Neural cell (in vitro differentiated cells): ENCODE measurements around the gene DPH6. TPM values are rescaled to one million over a fixed set of nuclear protein-coding genes. Genes with fewer than 3 reads are reported as not detected.

Source experiments
- H2AFZ ChIP-seq: fragments of 200-600, 300-800 bp; sonication (generic), shearing (Covaris generic); 2 replicates; pipeline ENCODE4 v1.6.0; 2014; ENCODE audit warnings: low read depth, mild to moderate bottlenecking, antibody characterized with exemption, low read length, moderate library complexity
- H3F3A ChIP-seq: fragments of 200-600 bp; shearing (Covaris generic); 2 replicates; pipeline ENCODE4 v1.6.1; 2016; ENCODE audit warnings: mild to moderate bottlenecking, moderate library complexity, mixed read lengths, antibody characterized with exemption, low read length; ENCODE audit not compliant: insufficient read depth, poor library complexity, severe bottlenecking
- H3K27ac ChIP-seq: fragments of 200-600, 300-800 bp; sonication (generic), shearing (Covaris generic); 2 replicates; pipeline ENCODE4 v1.5.1; 2014; ENCODE audit warnings: mild to moderate bottlenecking, low read length, moderate library complexity
- H3K27me3 ChIP-seq: fragments of 300-800, 200-600 bp; sonication (generic), shearing (Covaris generic); 2 replicates; pipeline ENCODE4 v1.6.0; 2014; ENCODE audit warnings: mild to moderate bottlenecking, low read depth, low read length, moderate library complexity; ENCODE audit not compliant: insufficient read depth
- H3K36me3 ChIP-seq: fragments of 300-800, 200-600 bp; sonication (generic), shearing (Covaris generic); 2 replicates; pipeline ENCODE4 v1.5.1; 2014; ENCODE audit warnings: mild to moderate bottlenecking, antibody characterized with exemption, low read length, moderate library complexity; ENCODE audit not compliant: insufficient read depth
- H3K4me2 ChIP-seq: fragments of 300-800, 200-600 bp; sonication (generic), shearing (Covaris generic); 2 replicates; pipeline ENCODE4 v1.6.0; 2014; ENCODE audit warnings: mild to moderate bottlenecking, low read length
- H3K4me3 ChIP-seq: fragments of 300-800, 200-600 bp; sonication (generic), shearing (Covaris generic); 2 replicates; pipeline ENCODE4 v1.5.1; 2014; ENCODE audit warnings: mild to moderate bottlenecking, low read length, moderate library complexity
- H3K79me2 ChIP-seq: fragments of 200-600 bp; shearing (Covaris generic); replicated peaks from 2 replicates; pipeline ENCODE4 v1.6.0; 2014; ENCODE audit warnings: mild to moderate bottlenecking, low read length, moderate library complexity; ENCODE audit not compliant: insufficient read depth
- H3K9ac ChIP-seq: fragments of 300-800, 200-600 bp; sonication (generic), shearing (Covaris generic); 2 replicates; pipeline ENCODE4 v1.6.1; 2016; ENCODE audit warnings: mild to moderate bottlenecking, low read length, mixed read lengths
- H3K9me2 ChIP-seq: fragments of 200-600 bp; shearing (Covaris generic); 2 replicates; pipeline ENCODE4 v1.6.1; 2016; ENCODE audit warnings: mild to moderate bottlenecking, low read length, mixed read lengths; ENCODE audit not compliant: insufficient read depth
- H3K9me3 ChIP-seq: fragments of 200-600, 300-800 bp; sonication (generic), shearing (Covaris generic); 2 replicates; pipeline ENCODE4 v1.6.1; 2016; ENCODE audit warnings: mild to moderate bottlenecking, mixed run types, low read length, moderate library complexity, mixed read lengths
- H4K20me1 ChIP-seq: fragments of 200-600 bp; shearing (Covaris generic); 2 replicates; pipeline ENCODE4 v1.6.1; 2016; ENCODE audit warnings: mild to moderate bottlenecking, mixed run types; ENCODE audit not compliant: insufficient read depth
- EP300 ChIP-seq: fragments of 450-650 bp; conservative IDR thresholded peaks from 2 replicates; pipeline ENCODE4 v1.6.1; 2014; ENCODE audit warnings: antibody characterized with exemption, mild to moderate bottlenecking, moderate library complexity; ENCODE audit not compliant: poor library complexity, severe bottlenecking
- EZH2 ChIP-seq: fragments of 200-600, 300-800 bp; shearing (Covaris generic), sonication (generic); IDR thresholded peaks from 2 replicates; pipeline ENCODE4 v1.6.1; 2014; ENCODE audit warnings: antibody characterized with exemption, low read length, borderline replicate concordance, mild to moderate bottlenecking; ENCODE audit not compliant: insufficient read depth, poor library complexity, severe bottlenecking
- MXI1 ChIP-seq: fragments of 450-650 bp; conservative IDR thresholded peaks from 2 replicates; pipeline ENCODE4 v1.6.1; 2014; ENCODE audit warnings: antibody characterized with exemption, mild to moderate bottlenecking; ENCODE audit not compliant: poor library complexity, severe bottlenecking
- POLR2AphosphoS5 ChIP-seq: IDR thresholded peaks from 2 replicates; pipeline ENCODE4 v1.6.1; 2012
- RAD21 ChIP-seq: fragments of 450-650 bp; conservative IDR thresholded peaks from 2 replicates; pipeline ENCODE4 v1.6.1; 2014; ENCODE audit warnings: antibody characterized with exemption, mild to moderate bottlenecking, moderate library complexity
- SMC3 ChIP-seq: fragments of 450-650 bp; conservative IDR thresholded peaks from 2 replicates; pipeline ENCODE4 v1.6.1; 2014; ENCODE audit warnings: antibody characterized with exemption, mild to moderate bottlenecking, moderate library complexity; ENCODE audit not compliant: poor library complexity
- TAF1 ChIP-seq: IDR thresholded peaks from 2 replicates; pipeline ENCODE4 v1.6.1; 2012; ENCODE audit warnings: low read depth
- polyA plus RNA-seq: library from polyadenylated mRNA; depleted of rRNA; stranded (reverse); fragments of >200 nt; gene quantifications from 2 replicates; pipeline ENCODE4 v1.2.3, GENCODE V29; 2014
- TF ChIP-seq, protein P1 (sequence below): IDR thresholded peaks from 2 replicates; pipeline ENCODE4 v1.6.1; 2012; ENCODE audit warnings: borderline replicate concordance
- TF ChIP-seq, protein P2 (sequence below): fragments of 450-650 bp; IDR thresholded peaks from 2 replicates; pipeline ENCODE4 v1.5.1; 2014; ENCODE audit warnings: antibody characterized with exemption, mild to moderate bottlenecking, moderate library complexity; ENCODE audit not compliant: poor library complexity, severe bottlenecking

The DPH6 gene
- polyA plus RNA-seq, 1 donor from 2014 or later: 6.9 TPM

- no peak overlapping the region for H3K27ac ChIP-seq
- H3K9me2 ChIP-seq: no peaks in the 10 kb centered on the region
- no peak overlapping the region for H2AFZ ChIP-seq
- H3F3A ChIP-seq: no peaks in the 10 kb centered on the region
- H3K36me3 ChIP-seq: no peaks in the 10 kb centered on the region
- TF ChIP-seq SMC3: no peak
- TF ChIP-seq, protein P1, sequence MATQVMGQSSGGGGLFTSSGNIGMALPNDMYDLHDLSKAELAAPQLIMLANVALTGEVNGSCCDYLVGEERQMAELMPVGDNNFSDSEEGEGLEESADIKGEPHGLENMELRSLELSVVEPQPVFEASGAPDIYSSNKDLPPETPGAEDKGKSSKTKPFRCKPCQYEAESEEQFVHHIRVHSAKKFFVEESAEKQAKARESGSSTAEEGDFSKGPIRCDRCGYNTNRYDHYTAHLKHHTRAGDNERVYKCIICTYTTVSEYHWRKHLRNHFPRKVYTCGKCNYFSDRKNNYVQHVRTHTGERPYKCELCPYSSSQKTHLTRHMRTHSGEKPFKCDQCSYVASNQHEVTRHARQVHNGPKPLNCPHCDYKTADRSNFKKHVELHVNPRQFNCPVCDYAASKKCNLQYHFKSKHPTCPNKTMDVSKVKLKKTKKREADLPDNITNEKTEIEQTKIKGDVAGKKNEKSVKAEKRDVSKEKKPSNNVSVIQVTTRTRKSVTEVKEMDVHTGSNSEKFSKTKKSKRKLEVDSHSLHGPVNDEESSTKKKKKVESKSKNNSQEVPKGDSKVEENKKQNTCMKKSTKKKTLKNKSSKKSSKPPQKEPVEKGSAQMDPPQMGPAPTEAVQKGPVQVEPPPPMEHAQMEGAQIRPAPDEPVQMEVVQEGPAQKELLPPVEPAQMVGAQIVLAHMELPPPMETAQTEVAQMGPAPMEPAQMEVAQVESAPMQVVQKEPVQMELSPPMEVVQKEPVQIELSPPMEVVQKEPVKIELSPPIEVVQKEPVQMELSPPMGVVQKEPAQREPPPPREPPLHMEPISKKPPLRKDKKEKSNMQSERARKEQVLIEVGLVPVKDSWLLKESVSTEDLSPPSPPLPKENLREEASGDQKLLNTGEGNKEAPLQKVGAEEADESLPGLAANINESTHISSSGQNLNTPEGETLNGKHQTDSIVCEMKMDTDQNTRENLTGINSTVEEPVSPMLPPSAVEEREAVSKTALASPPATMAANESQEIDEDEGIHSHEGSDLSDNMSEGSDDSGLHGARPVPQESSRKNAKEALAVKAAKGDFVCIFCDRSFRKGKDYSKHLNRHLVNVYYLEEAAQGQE: no peak
- TF ChIP-seq MXI1: no peak
- no peak for TF ChIP-seq TAF1
- TF ChIP-seq RAD21: no peak
- H3K9me3 ChIP-seq: no peaks in the 10 kb centered on the region
- H3K79me2 ChIP-seq: no peaks in the 10 kb centered on the region
- no peak overlapping the region for H3K4me3 ChIP-seq
- no peak overlapping the region for H3K4me2 ChIP-seq
- H3K27me3 ChIP-seq: no peaks in the 10 kb centered on the region
- no peaks in the 10 kb centered on the region for H4K20me1 ChIP-seq
- H3K9ac ChIP-seq: no peak overlapping the region
Measured at GRCh38 chr15:35565901-35566300, 19.9 kb upstream of the DPH6 start.

DNA sequence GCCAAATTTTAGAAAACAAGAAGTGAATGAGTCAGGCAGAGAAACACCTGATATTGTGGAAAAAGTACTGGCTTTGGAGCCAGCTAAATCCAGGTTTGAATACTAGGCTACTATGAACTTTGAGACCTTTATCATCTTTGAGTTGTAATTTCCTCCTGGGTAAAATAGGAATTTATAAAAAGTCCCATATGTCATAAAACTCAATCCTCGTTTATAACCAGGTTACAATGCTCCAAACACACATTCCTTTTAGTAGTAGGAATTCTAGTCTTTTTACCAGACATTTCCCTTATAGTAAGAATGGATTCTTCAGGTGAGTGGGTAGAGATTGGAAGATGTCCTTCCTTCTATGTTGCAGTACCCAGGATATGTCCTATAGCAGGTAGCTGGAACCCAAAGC, 16.7 kb upstream of the DPH6 start:
- H3K79me2 ChIP-seq: no peaks in the 10 kb centered on the region
- H3K27ac ChIP-seq: no peak overlapping the region
- no peak overlapping the region for H3K4me2 ChIP-seq
- no peaks in the 10 kb centered on the region for H4K20me1 ChIP-seq
- no peaks in the 10 kb centered on the region for H3K9me2 ChIP-seq
- H2AFZ ChIP-seq: no peak overlapping the region
- no peak overlapping the region for H3K4me3 ChIP-seq
- no peak overlapping the region for H3K9ac ChIP-seq
- H3K27me3 ChIP-seq: no peaks in the 10 kb centered on the region
- TF ChIP-seq SMC3 (no peak), RAD21 (no peak), EP300 (no peak), MXI1 (no peak), TAF1 (no peak), POLR2AphosphoS5 (no peak), EZH2 (no peak)
- TF ChIP-seq, protein P2, sequence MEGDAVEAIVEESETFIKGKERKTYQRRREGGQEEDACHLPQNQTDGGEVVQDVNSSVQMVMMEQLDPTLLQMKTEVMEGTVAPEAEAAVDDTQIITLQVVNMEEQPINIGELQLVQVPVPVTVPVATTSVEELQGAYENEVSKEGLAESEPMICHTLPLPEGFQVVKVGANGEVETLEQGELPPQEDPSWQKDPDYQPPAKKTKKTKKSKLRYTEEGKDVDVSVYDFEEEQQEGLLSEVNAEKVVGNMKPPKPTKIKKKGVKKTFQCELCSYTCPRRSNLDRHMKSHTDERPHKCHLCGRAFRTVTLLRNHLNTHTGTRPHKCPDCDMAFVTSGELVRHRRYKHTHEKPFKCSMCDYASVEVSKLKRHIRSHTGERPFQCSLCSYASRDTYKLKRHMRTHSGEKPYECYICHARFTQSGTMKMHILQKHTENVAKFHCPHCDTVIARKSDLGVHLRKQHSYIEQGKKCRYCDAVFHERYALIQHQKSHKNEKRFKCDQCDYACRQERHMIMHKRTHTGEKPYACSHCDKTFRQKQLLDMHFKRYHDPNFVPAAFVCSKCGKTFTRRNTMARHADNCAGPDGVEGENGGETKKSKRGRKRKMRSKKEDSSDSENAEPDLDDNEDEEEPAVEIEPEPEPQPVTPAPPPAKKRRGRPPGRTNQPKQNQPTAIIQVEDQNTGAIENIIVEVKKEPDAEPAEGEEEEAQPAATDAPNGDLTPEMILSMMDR: no peak
- TF ChIP-seq, protein P1: no peak
- H3F3A ChIP-seq: no peaks in the 10 kb centered on the region
- H3K36me3 ChIP-seq: no peaks in the 10 kb centered on the region
- no peaks in the 10 kb centered on the region for H3K9me3 ChIP-seq
